Right renal pelvis (tissue), 4 donors: ENCODE measurements around the gene NRXN3. TPM values are rescaled to one million over a fixed set of nuclear protein-coding genes. Genes with fewer than 3 reads are reported as not detected.
"Not testable (repeated sequence)": the region's sequence is repeated elsewhere in the genome, so short reads cannot be mapped to it uniquely, and the experiment has no call there.

Experiments used
- DNase-seq, 4 donors: peaks; one replicate each; pipeline ENCODE4 v3.0.0-alpha.2; 2013; ENCODE audit warnings: low read depth in 4 of 4, low spot score in 3 of 4, missing footprints in 1 of 4
- polyA plus RNA-seq, 4 donors: library from polyadenylated mRNA; unstranded; fragments of 120-200 nt; gene quantifications; one replicate each; pipeline ENCODE4 v1.2.1, GENCODE V29; 2013; ENCODE audit not compliant: insufficient read length in 4 of 4

NRXN3 gene
- polyA plus RNA-seq, 4 donors = 5.7 to 7.3 (median 7.2) TPM

DNA sequence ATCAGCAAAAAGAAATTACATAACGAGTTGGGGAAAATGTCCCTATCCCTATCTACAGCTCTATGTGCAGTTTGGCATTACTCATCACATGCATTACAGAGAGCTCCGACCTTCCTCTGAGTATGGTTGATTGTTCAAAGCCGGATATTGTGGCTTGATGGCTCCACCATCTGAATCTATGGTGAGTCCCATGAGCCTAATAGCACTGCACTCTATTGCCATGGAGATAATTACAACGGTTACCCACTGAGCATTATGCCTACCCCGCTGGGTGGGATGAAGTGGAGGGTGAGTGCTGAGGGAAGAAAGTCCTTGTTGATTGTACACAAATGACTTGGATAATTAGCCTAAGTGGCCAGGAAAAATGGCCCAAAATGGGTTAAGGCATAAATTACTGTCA lies 800.5 kb downstream of the NRXN3 start:
- no peak for DNase-seq

DNA sequence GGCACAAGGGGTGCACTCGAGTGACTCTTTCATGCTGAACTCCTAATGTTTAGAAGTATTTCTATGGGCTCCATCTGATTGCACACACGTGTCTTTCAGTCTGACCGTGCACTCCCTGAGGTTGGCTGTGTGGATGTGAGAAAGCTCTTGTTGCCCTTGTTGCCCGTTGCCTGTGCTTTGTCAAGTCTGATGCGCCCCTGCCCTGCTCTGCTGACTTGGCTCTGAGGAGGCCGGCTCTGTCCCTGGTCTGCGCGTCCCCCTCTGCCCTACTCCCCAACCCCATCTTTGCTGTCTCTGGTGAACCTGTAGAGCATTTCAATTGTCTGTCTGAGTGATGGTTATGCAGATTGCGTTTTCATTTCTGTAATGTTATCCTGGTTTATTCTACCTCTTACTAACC lies 802.3 kb downstream of the NRXN3 start:
- no peak for DNase-seq

DNA sequence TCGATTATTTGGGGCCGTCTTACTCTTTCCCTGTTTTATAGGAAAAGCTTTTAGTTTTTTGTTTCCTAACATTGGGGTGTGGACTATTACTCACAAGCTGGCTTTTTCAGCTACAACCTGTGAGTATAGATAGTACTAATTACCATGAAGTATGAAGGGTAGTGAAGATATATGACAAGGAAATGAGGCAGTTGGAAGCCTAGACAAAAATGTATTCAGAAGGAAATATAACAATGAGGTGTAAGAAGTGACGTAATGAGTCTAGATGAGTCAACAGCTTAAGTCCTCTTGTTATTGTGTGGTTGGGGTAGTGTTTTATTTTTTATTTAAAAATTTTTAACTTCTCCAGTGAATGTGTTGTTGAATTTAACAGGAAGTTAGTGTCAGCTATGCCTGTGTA lies 804.5 kb downstream of the NRXN3 start:
- DNase-seq = no peak

DNA sequence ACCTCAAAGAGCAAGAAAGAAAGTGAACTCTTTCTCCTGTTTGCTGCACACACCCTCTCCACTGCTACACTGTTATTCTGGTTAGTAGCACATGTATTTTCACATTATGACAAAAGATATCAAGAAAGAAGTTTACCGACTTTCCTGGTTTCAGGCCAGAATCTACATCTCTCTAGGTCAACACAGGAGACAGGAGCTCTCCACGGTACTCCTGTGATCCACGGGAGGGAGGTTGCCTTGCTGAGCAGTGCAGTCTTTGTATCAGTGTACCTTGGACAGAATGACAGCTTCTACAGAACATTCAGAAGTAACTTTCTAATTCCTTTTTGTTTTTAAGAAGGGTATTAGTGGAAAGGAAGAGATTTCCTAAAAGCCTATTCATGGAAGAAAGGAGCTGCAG lies 805.6 kb downstream of the NRXN3 start:
- no peak for DNase-seq

DNA sequence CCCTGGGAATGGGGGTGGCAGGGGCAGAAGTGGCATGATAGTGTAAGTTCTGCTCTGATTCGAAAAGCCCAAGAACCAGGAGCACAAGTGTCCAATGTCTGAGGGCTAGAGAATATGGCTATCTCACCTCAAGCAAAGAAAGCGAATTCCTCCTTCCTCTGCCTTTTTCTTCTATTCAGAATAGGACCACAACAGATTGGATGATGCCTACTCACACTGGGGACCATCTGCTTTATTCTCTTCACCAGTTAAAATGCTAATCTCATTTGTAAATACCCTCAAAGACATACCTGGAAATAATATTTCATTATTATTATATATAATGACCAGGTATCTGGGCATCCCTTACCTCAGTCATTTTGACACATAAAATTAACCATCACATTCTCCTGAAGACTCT lies 808.7 kb downstream of the NRXN3 start:
- DNase-seq = no peak

DNA sequence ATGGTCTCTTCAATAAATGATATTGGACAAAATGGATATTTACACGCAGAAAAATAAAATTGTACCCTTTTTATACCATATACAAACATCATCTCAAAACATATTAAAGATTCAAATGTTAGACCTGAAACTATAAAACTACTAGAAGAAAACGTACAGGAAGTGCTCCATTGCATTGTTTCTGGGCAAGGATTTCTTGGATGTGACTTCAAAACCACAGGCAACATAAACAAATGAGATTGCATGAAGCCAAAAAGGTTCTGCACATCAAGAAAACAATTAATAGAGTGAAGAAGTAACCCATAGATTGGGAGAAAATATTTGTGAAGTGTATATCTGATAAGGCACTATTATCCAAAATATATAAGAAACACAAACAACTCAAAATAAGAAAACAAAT lies 812.4 kb downstream of the NRXN3 start:
- DNase-seq = no peak

DNA sequence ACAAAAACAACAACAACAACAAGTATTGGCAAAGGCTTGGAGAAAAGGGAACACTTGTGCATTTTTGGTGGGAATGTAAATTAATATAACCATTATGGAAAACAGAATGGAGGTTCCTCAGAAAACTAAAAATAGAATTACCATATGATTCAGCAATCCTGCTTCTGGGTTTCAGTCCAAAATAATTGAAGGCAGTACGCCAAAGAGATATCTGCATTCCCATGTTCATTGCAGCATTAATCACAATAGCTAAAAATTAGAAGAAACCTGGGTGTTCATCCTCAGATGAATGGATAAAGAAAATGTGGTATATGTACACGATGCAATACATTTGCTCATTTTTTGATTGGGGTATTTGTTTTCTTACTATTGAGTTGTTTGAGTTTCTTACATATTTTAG lies 813.0 kb downstream of the NRXN3 start:
- DNase-seq = no peak

DNA sequence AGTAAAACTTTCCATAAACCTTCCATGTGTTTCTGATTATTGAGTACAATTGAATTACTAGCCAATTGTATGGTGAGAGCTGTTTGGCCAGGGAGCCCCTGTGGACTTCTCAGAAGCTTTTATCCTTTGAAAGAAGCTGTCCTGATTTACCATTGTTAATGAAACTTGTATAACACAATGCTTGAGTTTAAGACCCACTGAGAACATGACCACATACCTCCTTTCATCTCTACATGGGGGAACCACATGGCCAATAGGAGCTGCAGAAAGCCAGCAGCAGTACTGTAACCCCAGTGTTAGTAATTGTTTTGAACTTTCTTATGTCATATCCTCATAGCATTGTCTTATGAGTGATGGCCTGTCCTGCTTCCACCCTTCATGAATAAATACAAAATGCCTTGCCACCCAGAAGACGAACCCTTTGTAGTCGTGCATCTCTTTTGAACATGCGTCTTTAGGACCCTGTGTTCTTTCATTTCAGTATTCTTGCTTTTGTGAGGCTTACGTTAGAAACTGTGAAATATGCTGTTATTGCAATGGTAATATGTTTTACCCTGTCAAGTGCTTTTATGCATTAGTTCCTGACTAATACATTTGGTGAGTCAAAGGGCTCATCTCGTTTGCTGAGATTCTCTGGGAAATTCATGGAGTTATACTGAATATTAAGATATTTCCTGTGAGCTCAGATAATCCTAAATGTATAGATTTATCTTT lies 815.7 kb downstream of the NRXN3 start:
- DNase-seq = no peak

DNA sequence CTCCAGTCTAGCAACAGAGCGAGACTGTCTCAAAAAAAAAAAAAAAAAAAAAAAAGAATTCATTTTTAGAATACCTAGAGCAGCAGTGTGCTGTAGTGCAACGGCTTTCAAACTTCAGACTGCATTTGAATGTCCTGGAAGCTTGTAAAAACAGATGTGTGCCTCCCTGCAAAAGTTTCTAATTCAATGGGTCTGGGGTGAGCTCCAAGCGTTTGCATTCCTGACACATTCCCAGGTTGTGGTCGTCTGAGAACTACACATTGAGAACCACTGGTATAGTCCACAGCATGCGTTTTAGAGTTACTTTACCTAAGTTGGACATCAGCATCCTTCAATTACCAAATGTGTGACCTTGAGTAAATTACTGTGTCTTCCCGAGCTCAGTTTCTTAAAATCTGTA lies 816.8 kb downstream of the NRXN3 start:
- no peak for DNase-seq

DNA sequence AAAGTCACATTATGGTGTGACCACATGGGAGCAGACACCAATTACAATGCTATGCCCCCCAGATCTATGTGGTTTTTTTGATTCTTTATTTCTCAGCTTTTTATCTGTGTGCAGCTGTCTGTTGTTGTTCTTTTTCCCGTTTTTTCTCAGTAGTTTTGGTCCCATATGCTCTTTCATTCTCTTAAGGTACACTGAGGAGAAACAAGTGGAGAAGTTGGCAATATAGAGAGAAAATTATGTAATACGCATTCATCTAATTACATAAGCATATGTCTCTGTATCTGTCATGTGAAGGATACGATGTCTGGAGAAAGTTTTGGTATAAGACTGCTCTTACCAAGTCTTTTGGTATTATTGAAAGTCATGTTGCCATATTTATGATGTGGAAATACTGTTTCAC lies 819.0 kb downstream of the NRXN3 start:
- no peak for DNase-seq

DNA sequence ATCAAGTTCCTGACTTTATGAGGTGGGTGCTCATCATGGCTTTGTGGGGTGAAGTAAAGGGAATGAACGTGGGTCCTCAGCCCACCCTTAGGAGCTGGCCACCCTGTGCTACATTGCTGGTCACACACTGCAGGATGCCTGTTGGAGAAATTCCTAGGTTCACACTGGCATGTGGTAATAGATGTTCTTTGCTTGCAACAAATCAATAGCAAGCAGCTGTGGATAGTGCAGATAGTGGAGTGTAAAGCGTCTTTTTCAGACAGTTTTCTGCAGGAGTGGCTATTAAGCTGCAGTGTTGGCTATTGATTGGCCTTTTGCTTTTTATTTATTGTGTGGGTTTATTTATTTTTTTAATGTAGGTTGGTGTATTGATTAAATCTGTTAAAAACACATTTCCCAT lies 822.7 kb downstream of the NRXN3 start:
- DNase-seq = no peak

DNA sequence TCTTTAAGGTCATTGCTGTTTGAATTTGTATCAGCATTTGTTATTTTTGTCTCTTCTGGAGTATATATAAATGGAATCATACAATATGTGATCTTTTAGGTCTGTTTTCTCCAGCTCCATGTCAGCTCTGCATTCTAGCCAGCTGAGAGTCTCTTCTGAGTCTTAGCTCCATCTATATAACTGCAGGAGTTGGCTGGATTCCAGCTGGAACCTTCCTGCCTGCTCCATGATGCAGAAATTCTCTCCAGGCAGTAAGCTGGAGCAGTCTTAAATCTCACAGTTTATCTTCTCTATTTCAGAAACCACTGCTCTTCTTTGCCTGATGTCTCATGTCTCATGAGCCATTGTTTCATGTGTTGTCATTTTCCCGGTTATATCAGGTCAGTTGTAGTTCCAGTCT lies 827.6 kb downstream of the NRXN3 start:
- peak; percentile 25 to 53 (median 44) for DNase-seq

DNA sequence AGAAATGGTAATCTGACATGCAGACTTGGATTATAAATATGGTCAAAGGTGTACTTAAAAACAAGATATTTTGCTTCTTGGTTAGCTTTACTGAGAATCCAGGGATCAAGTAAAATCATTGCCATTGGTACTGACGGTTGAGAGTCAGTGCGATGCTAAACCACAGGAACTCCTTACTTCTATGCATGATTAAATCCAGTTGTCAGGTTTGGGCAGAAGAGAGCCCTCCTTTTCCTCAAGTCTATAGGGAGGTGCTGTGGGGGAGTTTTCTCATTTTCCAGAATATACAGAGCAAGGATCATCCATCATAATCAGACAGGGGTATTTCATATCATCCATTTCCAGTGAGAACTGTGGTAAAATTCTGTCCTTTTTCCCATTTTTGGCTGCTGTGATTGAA lies 839.1 kb downstream of the NRXN3 start:
- DNase-seq = no peak

DNA sequence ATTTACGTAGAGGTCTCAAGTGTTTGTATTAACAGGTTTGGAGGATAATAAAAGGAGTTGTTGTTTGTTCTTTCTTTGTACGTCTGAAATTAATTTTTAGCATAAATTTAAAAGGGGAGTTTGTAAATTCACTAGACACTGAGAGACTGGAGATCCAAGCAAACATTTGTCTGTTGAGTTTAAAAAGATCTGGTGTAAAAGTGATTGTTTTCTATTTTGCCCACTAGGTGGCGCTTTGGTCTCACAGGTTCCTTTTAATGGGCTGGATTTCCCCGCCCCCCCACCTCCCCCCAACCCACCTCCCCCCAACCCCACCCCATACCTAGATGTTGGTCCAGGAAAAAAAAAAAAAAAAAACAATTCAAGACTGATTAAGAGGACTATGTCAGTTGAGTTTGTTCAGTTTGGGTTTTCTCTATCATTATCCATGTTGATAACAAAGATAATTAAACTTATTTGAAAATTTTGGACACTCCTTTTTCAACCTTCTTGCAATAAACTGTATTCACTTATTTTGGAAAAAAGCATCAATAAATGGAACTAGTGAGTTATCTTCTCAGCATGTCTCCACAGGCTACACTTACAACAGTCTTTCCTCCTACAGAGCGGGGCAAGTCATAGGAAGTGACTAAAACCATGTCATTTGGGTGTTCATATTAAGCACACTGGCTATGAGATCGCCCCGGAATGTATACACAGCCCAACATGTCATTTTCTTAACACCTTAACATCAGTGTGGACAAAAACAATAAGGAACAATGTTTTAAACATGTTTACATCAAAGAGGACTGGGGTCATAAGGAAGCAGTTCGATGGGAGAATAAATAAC lies 841.1 kb downstream of the NRXN3 start:
- peak in 3 of 4 donors; percentile 5 to 12 (median 6) for DNase-seq

DNA sequence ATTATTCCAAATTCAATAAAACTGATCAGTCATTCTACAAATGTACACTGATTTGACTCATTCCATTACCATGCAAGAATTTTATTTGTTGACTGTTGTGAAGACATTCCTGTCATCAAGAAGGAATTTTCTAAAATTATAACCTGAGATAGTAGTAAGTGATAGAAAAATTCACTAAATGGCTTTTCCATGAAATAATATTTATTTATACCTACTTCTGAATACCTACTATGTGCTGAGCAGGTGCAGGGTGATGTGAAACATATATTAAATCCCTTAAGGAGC lies 841.7 kb downstream of the NRXN3 start:
- no peak for DNase-seq

DNA sequence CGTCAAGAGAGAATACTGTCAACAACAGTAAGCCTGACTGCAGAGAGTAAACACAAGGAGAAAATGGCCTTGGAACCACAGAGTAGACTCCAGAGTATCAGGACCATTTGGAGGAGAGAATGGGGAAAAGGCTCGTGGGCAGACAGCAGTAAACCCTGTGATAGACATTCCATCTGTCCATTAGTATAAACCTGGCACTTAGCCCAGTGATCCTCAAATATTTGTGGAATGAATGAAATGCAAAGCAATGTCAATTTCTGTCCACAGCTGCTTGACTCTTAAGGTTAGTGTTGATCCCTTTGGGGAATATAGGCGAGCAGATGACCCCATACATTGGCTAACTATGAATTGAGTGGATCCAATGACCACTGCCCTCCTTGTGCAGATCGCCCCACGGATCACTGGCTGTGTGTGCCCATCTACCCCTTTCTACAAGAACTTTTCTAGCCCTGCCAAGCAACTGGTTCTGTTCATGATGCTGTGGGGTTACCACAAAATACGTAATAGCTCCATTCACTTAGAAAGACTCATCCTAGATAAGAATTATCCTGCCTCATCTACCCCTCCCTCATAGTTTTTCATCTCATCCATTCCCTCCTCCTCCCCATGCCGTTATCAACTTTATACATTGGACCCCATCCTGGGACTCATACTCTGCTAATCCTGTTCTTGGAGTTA lies 846.8 kb downstream of the NRXN3 start:
- DNase-seq = no peak

DNA sequence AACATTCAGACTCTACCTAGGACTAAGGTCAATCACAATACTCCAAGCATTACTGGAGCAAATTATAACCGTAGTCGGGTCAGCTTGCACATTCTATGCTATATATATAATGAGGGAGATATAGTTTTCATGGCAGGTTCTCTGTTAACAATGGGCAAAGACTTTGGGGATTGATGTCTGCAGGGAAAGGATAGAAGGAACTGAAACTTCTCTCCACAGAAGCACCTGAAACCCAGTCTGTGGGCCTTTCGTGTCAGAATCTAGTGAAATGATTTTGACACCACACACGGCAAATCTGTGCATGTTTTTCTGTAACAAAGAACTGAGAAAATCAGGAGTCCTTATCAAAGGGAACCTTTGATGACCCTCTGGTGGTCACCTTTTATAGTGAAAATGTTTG lies 847.4 kb downstream of the NRXN3 start:
- no peak for DNase-seq

DNA sequence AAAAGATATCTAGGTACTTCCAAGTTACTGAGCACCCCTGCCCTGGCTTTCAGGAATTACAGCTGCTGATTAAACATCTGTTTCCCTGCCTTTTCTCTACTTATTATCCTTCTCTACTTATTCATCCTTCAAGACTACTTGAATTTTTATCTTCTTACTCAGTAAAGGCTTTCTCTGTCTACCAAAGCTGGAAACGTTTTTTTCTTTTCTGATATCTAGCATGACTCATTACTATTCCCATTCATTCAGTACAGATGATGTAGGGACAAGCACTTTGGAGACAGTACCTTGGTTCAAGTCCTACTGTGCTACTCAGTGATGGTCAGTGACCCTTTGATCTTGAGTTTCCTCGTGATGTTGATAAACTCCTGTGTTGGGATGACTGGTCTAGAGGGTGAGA lies 848.7 kb downstream of the NRXN3 start:
- no peak for DNase-seq

DNA sequence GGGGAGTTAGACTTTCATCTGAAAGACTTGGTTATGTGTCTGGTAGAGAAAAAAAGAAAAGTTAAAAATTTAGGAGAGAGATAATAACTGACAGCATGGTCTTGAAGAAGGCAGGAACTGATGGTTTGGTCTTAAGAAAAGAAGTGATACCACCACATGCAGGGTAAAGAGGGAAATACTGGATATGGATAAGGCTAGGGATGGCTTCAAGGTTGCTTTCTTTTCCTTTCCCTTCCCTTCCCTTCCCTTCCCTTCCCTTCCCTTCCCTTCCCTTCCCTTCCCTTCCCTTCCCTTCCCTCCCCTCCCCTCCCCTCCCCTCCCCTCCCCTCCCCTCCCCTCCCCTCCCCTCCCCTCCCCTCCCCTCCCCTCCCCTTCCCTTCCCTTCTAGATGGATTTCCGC lies 849.7 kb downstream of the NRXN3 start:
- not testable (repeated sequence) for DNase-seq

DNA sequence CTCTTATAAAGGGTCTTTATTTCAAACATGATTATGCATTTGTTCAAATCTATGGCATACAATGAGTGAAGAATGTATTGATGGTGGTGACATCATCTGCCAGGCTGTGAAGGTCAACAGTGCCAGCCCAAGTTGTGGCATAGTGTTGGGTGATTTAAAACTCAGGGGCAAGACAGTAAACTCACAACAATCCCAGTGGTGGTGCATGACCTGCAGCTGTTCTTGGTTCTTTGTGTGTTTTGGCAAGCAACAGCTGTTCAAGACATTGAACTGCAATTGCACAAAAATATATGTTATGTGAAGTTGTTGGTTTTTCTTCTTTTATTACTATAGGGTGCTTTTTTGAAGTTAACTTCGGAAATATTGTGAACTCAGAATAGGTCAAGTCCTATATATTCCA lies 851.6 kb downstream of the NRXN3 start:
- no peak for DNase-seq

DNA sequence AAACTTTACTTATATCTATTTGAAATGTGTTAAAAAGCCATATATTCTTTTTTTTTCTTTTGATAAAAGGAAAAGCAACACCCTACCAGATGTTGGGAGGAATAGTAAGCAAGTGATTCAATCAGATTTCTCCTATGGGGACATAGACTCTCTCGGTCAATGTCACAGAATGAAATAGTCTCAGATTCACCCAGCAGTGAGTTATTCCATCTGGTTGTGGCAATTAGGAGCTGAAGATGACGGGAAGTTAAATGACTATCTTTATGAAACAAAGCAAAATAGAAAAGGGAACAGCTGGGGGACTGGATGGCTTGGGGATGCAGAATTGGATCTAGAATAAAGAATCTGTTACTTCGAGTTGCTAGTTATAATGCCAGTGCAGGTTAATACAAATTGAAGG lies 857.0 kb downstream of the NRXN3 start:
- DNase-seq = no peak

DNA sequence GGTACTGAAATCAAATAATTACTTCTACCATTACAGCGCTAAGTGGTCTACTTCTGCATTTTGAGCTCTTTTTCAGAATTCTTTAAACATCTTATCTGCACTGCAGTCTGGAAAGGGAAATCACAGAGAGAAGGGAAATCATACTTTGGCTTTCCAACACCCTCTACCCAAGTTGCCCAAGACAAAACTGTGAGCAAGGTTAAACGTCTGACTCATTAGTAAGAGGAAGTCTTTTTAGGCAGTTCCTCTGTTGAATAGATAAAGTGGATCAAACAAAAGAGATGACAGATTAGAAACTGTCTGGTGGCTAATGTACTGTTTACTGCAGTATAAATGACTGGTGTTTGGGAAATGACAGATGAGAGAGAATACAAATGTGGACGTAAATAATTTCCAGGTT lies 858.1 kb downstream of the NRXN3 start:
- DNase-seq = no peak
